Immature natural killer cell (primary cell): ENCODE data around the gene SCRN1. TPM values are rescaled to one million over a fixed set of nuclear protein-coding genes. Genes with fewer than 3 reads are reported as not detected.

ENCODE experiments used
- DNase-seq, 3 donors: peaks; one replicate each; pipeline ENCODE4 v3.0.0; 2022; ENCODE audit warnings: mixed read lengths in 1 of 3
- H3K27ac Mint-ChIP-seq, 6 donors: one replicate each; pipeline ENCODE4 v1.8.0; 2020; ENCODE audit warnings: mixed read lengths in 6 of 6, mild to moderate bottlenecking in 5 of 6, inconsistent platforms in 4 of 6, moderate library complexity in 3 of 6
- H3K27me3 Mint-ChIP-seq, 3 donors: one replicate each; pipeline ENCODE4 v1.8.0; 2020 to 2021; ENCODE audit warnings: low read depth in 3 of 3, mild to moderate bottlenecking in 3 of 3, mixed read lengths in 3 of 3, moderate library complexity in 3 of 3, inconsistent platforms in 1 of 3
- H3K36me3 Mint-ChIP-seq, 3 donors: one replicate each; pipeline ENCODE4 v1.8.0; 2020; ENCODE audit warnings: mixed read lengths in 3 of 3, inconsistent platforms in 2 of 3, mild to moderate bottlenecking in 2 of 3
- H3K4me1 Mint-ChIP-seq, 2 donors: one replicate each; pipeline ENCODE4 v1.8.0; 2020; ENCODE audit warnings: inconsistent platforms in 2 of 2, mild to moderate bottlenecking in 2 of 2, mixed read lengths in 2 of 2, moderate library complexity in 1 of 2
- H3K4me3 Mint-ChIP-seq, 5 donors: one replicate each; pipeline ENCODE4 v1.8.0; 2020; ENCODE audit warnings: mild to moderate bottlenecking in 5 of 5, mixed read lengths in 5 of 5, inconsistent platforms in 3 of 5, moderate library complexity in 3 of 5
- H3K9me3 Mint-ChIP-seq, 6 donors: one replicate each; pipeline ENCODE4 v1.8.0; 2020; ENCODE audit warnings: mild to moderate bottlenecking in 6 of 6, mixed read lengths in 6 of 6, inconsistent platforms in 4 of 6, moderate library complexity in 3 of 6
- polyA plus RNA-seq, 3 donors: library from polyadenylated mRNA; unstranded; fragments of 300-500 nt; fragmentation: Illumina TruSeq; gene quantifications; one replicate each; pipeline ENCODE4 v1.2.3, GENCODE V29; 2021

The SCRN1 gene
- polyA plus RNA-seq, 3 donors from 2014 or later, result 10.6 to 27.8 (median 20.7) TPM

DNA sequence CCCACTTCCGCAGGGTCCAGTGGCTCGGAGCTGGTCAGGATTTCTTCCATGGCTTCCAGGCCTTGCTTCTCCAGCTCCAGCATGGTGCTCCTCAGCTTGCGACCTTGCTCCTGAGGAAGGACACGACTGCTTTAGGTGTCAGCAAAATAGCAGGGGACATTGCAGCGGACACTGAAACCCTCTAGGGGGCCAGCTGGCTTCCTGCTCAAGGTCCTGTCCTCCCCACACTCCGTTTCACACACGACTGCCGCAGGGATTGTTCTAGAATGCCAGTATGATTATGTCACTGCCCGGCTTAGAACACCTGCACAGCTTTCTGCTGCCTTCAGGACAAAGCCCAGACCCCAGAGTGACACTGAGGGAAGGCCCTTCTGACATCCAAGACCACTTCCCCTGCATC is 65.6 kb downstream of the SCRN1 start:
- Mint-ChIP-seq H3K36me3 (peaks cover 0 to 29% (median 9%) of the 10 kb centered on the region in 3 donors), H3K27ac (no peak overlapping the region), H3K9me3 (no peaks in the 10 kb centered on the region), H3K4me1 (no peaks in the 10 kb centered on the region), H3K4me3 (no peak overlapping the region), H3K27me3 (peaks cover 2 to 4% (median 3%) of the 10 kb centered on the region in 3 donors)
- no peak for DNase-seq

DNA sequence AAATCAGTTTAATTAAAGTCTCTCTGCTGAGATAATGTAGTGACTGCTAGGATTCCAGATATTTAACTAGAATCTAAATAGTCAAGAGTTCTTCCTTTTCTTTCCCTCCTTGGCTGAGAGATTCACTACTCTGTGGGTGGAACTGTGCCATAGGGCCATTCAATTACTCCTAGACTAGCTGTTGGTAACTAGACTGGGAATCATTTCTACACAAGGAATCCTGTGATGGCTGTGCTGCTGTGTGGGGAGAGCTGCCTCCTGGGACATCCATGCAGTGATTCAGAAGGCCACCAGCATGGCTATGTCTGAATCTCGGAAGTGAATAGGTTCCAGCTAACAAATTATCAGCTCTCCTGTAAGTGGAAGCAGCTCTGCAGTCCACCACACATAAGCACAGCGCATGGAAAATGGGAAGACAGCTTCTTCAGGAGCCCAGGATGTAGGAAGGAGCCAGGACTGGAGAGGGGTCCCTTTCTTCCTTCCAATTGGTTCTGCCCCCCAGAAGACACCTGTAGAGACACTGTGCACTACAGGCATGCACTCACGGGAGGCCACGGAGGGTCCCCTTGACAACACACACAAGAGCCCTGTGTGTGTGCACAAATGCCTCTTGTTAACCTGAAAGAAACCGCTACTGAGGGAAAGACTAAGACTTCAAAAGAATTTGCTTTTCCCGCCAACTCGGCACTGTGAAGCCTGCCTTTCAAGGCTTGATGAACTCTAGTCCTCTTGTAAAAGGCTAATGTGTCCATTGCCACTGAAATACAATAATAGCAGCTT is 66.5 kb downstream of the SCRN1 start:
- no peak overlapping the region for H3K27ac Mint-ChIP-seq
- no peaks in the 10 kb centered on the region for H3K9me3 Mint-ChIP-seq
- H3K4me3 Mint-ChIP-seq, result no peak overlapping the region
- no peaks in the 10 kb centered on the region for H3K4me1 Mint-ChIP-seq
- no peak for DNase-seq
- H3K36me3 Mint-ChIP-seq, result peaks cover 0 to 29% (median 9%) of the 10 kb centered on the region in 3 donors
- H3K27me3 Mint-ChIP-seq, result peaks cover 2 to 4% (median 3%) of the 10 kb centered on the region in 3 donors

DNA sequence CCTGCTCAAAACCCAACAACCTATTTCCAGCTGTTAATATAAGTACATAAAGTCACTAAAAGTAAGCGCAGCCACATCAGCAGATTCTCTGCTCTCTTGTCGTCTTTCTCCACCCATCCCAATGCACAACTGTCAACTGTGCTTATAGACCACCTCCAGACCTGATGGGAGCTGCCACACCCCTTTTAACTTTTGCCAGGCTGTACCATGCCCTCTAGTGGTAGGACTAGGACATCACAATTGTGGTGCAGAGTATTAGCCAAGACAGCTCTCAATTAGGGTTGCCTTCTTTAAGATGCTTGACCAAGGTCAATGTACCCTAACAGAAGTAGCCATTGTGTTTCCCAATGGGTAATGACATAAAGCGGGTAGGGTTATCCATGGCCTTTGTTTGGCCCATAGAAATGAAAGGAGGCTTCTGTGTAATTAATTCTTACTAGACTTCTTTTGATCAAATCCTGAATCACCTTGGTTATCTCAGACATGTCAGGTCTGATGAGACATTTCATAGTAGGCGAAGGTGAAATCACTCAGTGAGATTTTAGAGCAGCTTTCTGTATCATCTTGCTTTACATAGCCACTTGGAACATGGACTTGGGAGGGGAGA is 68.1 kb downstream of the SCRN1 start:
- H3K4me1 Mint-ChIP-seq, result no peaks in the 10 kb centered on the region
- no peaks in the 10 kb centered on the region for H3K9me3 Mint-ChIP-seq
- peaks cover 0 to 29% (median 9%) of the 10 kb centered on the region in 3 donors for H3K36me3 Mint-ChIP-seq
- H3K27ac Mint-ChIP-seq, result no peak overlapping the region
- no peak overlapping the region for H3K4me3 Mint-ChIP-seq
- peaks cover 2 to 4% (median 3%) of the 10 kb centered on the region in 3 donors for H3K27me3 Mint-ChIP-seq
- DNase-seq, result peak; percentile 35 to 44 (median 38)

DNA sequence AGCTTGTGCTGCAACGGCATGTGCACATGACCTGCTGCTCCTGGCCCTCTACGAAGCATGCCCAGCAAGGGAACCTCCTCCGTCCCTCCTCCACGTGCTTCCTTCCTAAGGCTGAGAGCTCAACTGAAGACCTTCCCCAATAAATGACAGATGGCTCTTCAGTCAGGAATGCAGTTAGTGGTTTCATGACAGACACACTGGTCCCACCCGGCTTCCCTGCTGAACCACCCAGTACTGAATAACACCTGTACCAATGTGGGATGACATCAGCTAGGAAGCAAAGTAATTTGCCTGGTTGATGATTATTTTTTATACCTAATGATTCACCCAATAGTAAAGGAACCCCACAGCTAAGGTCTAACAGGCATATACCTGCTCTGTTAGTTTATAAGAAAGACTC is 69.1 kb downstream of the SCRN1 start:
- Mint-ChIP-seq H3K36me3 (peaks cover 0 to 29% (median 9%) of the 10 kb centered on the region in 3 donors), H3K9me3 (no peaks in the 10 kb centered on the region), H3K4me3 (no peak overlapping the region), H3K4me1 (no peaks in the 10 kb centered on the region), H3K27ac (no peak overlapping the region), H3K27me3 (peaks cover 2 to 4% (median 3%) of the 10 kb centered on the region in 3 donors)
- no peak for DNase-seq

DNA sequence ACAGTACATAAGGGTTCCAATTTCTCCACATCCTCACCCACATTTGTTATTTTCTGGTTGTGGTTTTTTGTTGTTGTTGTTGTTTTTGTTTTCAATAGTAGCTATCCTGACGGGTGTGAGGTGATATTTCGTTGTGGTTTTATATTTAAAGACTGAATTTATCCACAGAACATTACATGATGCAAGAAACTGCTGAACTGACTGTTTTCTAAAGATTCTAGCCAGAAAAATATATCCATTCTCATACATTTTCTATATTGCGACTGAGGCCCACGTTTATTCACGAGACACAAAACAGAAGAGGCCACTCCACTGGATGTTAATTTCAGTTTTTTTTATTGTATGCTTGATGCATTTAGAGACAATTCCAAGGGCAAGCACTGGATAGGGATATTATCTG is 69.8 kb downstream of the SCRN1 start:
- DNase-seq, result no peak
- Mint-ChIP-seq H3K27me3 (peaks cover under 1 to 4% (median 3%) of the 10 kb centered on the region in 3 donors), H3K9me3 (no peaks in the 10 kb centered on the region), H3K36me3 (peaks cover 0 to 27% (median 7%) of the 10 kb centered on the region in 3 donors), H3K4me3 (no peak overlapping the region), H3K27ac (no peak overlapping the region), H3K4me1 (no peaks in the 10 kb centered on the region)

DNA sequence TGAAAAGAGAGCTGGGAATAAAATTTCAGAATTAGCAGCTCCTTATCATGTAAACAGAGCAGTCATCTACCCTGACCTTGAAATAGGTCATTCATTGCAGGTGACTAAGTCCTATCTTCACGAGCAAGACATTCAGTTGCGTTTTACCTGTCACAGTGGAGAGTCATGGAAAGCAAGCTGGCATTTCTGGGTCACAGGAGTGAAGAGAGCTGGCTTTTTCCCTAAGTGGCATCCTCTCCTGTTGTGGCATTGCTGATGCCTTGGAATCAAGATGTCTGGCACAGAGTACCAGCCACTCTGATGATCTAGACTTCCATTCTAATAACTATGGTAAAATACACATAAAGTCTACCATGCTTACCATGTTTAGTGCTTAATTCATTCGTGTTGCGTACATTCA is 70.8 kb downstream of the SCRN1 start:
- H3K27me3 Mint-ChIP-seq, result peaks cover 0 to 4% (median 3%) of the 10 kb centered on the region in 3 donors
- no peaks in the 10 kb centered on the region for H3K4me1 Mint-ChIP-seq
- peaks cover 0 to 23% (median 4%) of the 10 kb centered on the region in 3 donors for H3K36me3 Mint-ChIP-seq
- no peak overlapping the region for H3K27ac Mint-ChIP-seq
- H3K4me3 Mint-ChIP-seq, result no peak overlapping the region
- H3K9me3 Mint-ChIP-seq, result no peaks in the 10 kb centered on the region
- no peak for DNase-seq

DNA sequence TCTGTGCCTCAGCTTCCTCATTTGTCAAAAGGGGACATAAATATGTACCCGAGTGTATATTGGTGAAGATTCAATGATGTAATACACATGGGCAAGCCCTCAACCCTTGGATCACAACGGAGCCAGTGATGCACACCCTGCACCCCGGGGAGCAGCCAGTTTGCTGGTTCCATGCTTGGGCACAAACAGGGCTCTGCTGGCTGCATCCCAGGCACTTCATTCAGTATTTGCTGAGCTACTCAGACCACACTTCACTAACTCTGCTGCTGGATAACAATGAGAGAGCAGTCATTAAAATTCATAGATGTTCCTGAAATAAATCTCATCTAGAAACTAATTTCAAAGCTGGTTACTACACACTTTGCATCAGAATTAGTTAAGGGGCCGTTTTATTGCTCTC is 72.0 kb downstream of the SCRN1 start:
- no peak for DNase-seq
- no peak overlapping the region for H3K4me3 Mint-ChIP-seq
- no peaks in the 10 kb centered on the region for H3K4me1 Mint-ChIP-seq
- no peak overlapping the region for H3K27ac Mint-ChIP-seq
- no peaks in the 10 kb centered on the region for H3K9me3 Mint-ChIP-seq
- peaks cover 0 to 14% (median 0%) of the 10 kb centered on the region in 3 donors for H3K36me3 Mint-ChIP-seq
- peaks cover 0 to 4% (median 3%) of the 10 kb centered on the region in 3 donors for H3K27me3 Mint-ChIP-seq

DNA sequence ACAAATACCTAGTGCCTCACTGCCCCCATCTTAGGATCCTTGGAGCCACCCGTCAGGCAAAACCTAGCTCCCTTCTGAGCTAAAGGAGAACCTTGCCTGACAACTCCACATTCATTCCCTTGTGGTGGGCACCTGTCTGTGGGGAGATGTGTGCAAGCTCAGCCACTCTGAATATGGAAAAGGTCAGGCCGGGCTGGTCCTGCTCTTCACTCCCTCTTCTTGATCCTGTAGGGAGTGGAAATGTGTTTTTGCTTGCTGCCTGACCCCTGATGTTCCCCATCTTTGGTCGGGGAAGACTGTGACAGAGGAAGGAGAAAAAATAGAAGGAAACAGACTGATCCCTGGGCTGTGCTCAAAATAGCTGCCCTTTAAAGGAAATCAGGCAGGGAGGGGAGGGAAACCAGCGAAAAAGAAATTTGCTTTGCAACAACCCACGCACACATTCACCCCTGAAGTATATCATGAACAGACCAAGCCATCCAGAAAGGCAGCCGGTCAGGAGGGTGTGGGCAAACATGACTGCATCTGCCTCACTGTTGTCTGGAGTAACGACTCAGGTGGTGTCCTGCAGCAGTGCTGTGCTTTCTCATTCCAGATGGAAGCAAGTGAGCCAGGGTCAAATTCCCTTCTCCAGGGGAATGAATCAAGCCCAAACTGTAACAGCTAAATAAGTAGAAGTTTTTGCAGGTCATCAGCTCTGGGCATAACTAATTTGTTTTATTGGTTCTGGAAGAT is 74.0 kb downstream of the SCRN1 start:
- Mint-ChIP-seq H3K9me3 (no peaks in the 10 kb centered on the region), H3K27ac (no peak overlapping the region), H3K36me3 (peaks cover 0 to 5% (median 0%) of the 10 kb centered on the region in 3 donors)

DNA sequence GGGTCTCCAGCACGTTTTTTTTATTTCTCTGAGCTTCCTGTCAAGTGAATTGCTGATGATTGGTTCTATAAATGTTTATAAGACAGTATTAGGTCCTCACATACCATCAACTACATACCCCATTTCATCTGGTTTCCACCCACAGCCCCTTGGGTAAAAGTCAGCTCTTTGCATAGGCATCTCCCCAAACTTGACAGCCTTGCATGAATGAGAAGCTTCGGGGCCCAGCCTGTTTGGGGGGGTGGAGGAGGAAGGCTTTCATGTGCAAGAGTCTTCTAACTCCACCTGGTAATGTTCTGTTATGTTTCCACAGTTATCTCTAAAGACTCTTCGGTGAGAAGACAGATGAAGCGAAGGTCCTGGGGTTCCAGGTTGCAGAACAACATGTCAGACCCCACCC is 75.4 kb downstream of the SCRN1 start:
- H3K9me3 Mint-ChIP-seq, result no peaks in the 10 kb centered on the region
- peaks cover 0 to under 1% (median 0%) of the 10 kb centered on the region in 3 donors for H3K36me3 Mint-ChIP-seq
- DNase-seq, result no peak
- peaks cover 0 to 2% (median 0%) of the 10 kb centered on the region in 3 donors for H3K27me3 Mint-ChIP-seq
- no peak overlapping the region for H3K4me3 Mint-ChIP-seq
- no peak overlapping the region for H3K27ac Mint-ChIP-seq
- H3K4me1 Mint-ChIP-seq, result no peaks in the 10 kb centered on the region

More for the DNA sequence above, 74.0 kb downstream of the SCRN1 start:
- Mint-ChIP-seq H3K27me3 (peaks cover 0 to 2% (median 0%) of the 10 kb centered on the region in 3 donors), H3K4me3 (no peak overlapping the region), H3K4me1 (no peaks in the 10 kb centered on the region)
- DNase-seq, result no peak

DNA sequence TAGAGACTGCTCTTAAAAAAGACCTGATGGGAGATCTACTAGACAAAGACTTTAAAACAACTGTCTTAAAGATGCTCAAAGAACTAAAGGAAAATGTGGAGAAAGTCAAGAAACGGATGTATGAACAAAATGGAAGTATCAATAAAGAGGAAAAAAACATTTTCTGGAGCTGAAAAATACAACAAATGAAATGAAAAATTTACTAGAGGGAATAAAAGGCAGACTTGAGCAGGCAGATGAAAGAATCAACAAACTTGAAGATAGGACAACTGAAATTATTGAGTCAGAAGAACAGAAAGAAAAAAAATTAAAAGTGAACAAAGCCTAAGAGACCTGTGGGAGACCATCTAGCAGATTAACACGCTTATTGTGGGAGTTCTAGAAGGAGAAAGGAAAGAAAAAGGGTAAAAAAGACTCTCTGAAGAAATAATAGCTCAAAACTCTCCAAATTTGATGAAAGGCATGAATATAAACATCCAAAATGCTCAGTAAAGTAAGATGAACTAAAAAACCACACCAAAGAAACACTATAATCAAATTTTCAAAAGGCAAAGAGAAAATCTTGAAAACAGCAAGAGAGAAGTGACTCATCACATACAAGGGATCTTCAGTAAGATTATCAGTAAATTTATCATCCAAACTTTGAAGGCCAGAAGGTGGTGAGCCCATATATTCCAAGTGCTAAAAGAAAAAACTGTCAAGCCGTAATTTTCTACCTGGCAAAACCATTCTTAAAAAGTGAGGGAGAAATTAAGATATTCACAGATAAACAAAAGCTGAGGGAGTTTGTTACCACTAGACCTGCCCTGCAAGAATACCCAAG is 83.2 kb downstream of the SCRN1 start:
- no peak for DNase-seq
- no peak overlapping the region for H3K27ac Mint-ChIP-seq
- no peak overlapping the region for H3K4me3 Mint-ChIP-seq
- H3K36me3 Mint-ChIP-seq, result peaks cover 16 to 28% (median 23%) of the 10 kb centered on the region in 3 donors
- H3K27me3 Mint-ChIP-seq, result peaks cover 0 to 7% (median 1%) of the 10 kb centered on the region in 3 donors
- H3K9me3 Mint-ChIP-seq, result peaks cover 17 to 34% (median 23%) of the 10 kb centered on the region in 6 donors
- H3K4me1 Mint-ChIP-seq, result no peaks in the 10 kb centered on the region

DNA sequence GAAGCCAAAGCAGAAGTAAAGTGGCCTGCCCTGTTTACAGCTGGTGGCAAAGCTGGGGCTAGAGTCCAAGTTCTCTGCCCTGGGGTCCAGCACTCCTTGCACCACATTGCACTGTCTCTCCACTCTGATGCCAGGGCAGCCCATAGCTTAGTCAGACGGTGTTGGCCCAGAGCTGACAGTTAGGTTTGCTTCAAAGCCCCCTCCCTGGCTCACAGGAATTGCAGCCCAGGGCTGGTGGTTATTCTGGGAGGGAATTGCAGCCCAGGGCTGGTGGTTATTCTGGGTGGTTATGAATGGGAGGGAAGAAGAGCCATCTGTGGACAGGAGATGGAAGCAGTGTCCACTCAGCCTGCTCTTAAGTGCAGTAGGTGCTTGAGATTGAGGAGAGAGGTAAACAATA is 88.9 kb downstream of the SCRN1 start:
- H3K27me3 Mint-ChIP-seq, result peaks cover 1 to 17% (median 1%) of the 10 kb centered on the region in 3 donors
- H3K9me3 Mint-ChIP-seq, result peaks cover 3 to 9% (median 7%) of the 10 kb centered on the region in 6 donors
- peak overlapping the region in 1 of 6 donors; percentile 38 for H3K27ac Mint-ChIP-seq
- no peak overlapping the region for H3K4me3 Mint-ChIP-seq
- H3K36me3 Mint-ChIP-seq, result peaks cover 5 to 18% (median 11%) of the 10 kb centered on the region in 3 donors
- no peaks in the 10 kb centered on the region for H3K4me1 Mint-ChIP-seq
- DNase-seq, result no peak

DNA sequence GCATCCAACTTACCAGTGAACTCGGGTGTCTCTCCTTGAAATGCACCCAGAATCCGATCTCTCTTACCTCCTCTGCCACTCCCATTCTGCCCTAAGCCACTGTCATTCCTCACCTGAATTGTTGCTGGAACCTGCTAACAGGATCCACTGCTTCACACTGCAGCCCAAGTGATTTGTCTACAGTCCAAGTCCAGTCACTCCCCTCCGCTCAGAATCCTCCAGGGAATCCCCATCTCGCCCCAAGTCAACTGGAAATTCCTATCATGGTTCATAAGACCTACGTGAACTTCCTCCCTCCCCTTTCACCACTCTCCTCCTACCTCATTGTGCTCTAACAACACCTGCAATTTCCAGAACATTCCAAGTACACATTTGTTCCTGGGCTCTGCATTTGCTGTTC is 91.3 kb downstream of the SCRN1 start:
- H3K27ac Mint-ChIP-seq, result no peak overlapping the region
- H3K4me1 Mint-ChIP-seq, result no peaks in the 10 kb centered on the region
- H3K9me3 Mint-ChIP-seq, result peaks cover 0 to 3% (median 0%) of the 10 kb centered on the region in 6 donors
- no peak overlapping the region for H3K4me3 Mint-ChIP-seq
- H3K27me3 Mint-ChIP-seq, result peaks cover 1 to 11% (median 1%) of the 10 kb centered on the region in 3 donors
- H3K36me3 Mint-ChIP-seq, result peaks cover 0 to 13% (median 7%) of the 10 kb centered on the region in 3 donors
- DNase-seq, result no peak
